Spleen (tissue), 13 donors: ENCODE measurements around the gene TCP10L. TPM values are rescaled to one million over a fixed set of nuclear protein-coding genes. Genes with fewer than 3 reads are reported as not detected.
"Not testable (repeated sequence)": the region's sequence is repeated elsewhere in the genome, so short reads cannot be mapped to it uniquely, and the experiment has no call there.

Source experiments
- DNase-seq: peaks from one replicate; pipeline ENCODE4 v3.0.0-alpha.2; 2020
- H3K27ac ChIP-seq, 8 donors: fragments of 200-600 bp; sonication (generic) in 7 of 8; 1 replicate in 4 of 8; 2 replicates in 4 of 8; pipeline versions ENCODE4 v1.5.0 to v1.8.0; 2016 to 2021; ENCODE audit warnings: inconsistent platforms in 4 of 8, mild to moderate bottlenecking in 4 of 8, moderate library complexity in 1 of 8
- H3K27me3 ChIP-seq, 7 donors: fragments of 200-600 bp; sonication (generic) in 6 of 7; replicated peaks in 1 of 7; 1 replicate in 4 of 7; 2 replicates in 3 of 7; pipeline versions ENCODE4 v1.5.0 to v1.8.0; 2016 to 2021; ENCODE audit warnings: inconsistent platforms in 3 of 7, mild to moderate bottlenecking in 1 of 7
- H3K36me3 ChIP-seq, 6 donors: fragments of 200-600 bp; sonication (generic) in 5 of 6; 1 replicate in 4 of 6; 2 replicates in 2 of 6; pipeline versions ENCODE4 v1.5.0 to v1.8.0; 2016 to 2021; ENCODE audit warnings: inconsistent platforms in 2 of 6
- H3K4me1 ChIP-seq, 6 donors: fragments of 200-600 bp; sonication (generic) in 5 of 6; 1 replicate in 3 of 6; 2 replicates in 3 of 6; pipeline versions ENCODE4 v1.5.0 to v1.8.0; 2016 to 2021; ENCODE audit warnings: inconsistent platforms in 3 of 6
- H3K4me3 ChIP-seq, 8 donors: fragments of 200-600 bp; sonication (generic) in 7 of 8; 1 replicate in 4 of 8; 2 replicates in 4 of 8; pipeline versions ENCODE4 v1.5.0 to v1.8.0; 2016 to 2021; ENCODE audit warnings: inconsistent platforms in 4 of 8, mild to moderate bottlenecking in 4 of 8, moderate library complexity in 2 of 8
- H3K9me3 ChIP-seq, 8 donors: fragments of 200-600 bp; sonication (generic) in 7 of 8; 1 replicate in 4 of 8; 2 replicates in 4 of 8; pipeline versions ENCODE4 v1.5.0 to v1.8.0; 2016 to 2021; ENCODE audit warnings: inconsistent platforms in 4 of 8
- CTCF ChIP-seq, 11 experiments: fragments of 200-600 bp in 7 of 11; fragments of 450-650 bp in 4 of 11; sonication (generic) in 4 of 11; IDR thresholded peaks in 8 of 11; conservative IDR thresholded peaks in 3 of 11; 1 replicate in 7 of 11; 2 replicates in 4 of 11; pipeline versions ENCODE4 v1.4.0 to v1.8.0; 2016 to 2021; ENCODE audit warnings: antibody characterized with exemption in 11 of 11, inconsistent platforms in 4 of 11, mild to moderate bottlenecking in 1 of 11
- POLR2A ChIP-seq, 3 donors: fragments of 450-650 bp; IDR thresholded peaks; one replicate each; pipeline ENCODE4 v1.5.1; 2017; ENCODE audit warnings: antibody characterized with exemption in 3 of 3, mild to moderate bottlenecking in 1 of 3
- POLR2AphosphoS5 ChIP-seq, 3 donors: sonication (generic); formaldehyde crosslinking; IDR thresholded peaks; one replicate each; pipeline ENCODE4 v1.5.1; 2017; ENCODE audit warnings: antibody characterized with exemption in 3 of 3
- WGBS, 5 donors: extraction: QIAGEN DNeasy Blood & Tissue Kit in 3 of 5; methylation state at CpG; one replicate each; pipeline versions ENCODE4 v1.1.5 to v1.1.7; 2013 to 2018; 5-methylcytosine and 5-hydroxymethylcytosine counted together
- intact Hi-C: fragments of 100-400 bp; cut with DNase I; formaldehyde crosslinking; loops from one replicate; pipeline ENCODE4 v1.15.0; 2023; ENCODE audit warnings: low total_unique reads
- long read RNA-seq, 2 donors: transcript quantifications; one replicate each; lab custom pipeline, GENCODE V29; 2026
- polyA plus RNA-seq, 3 donors: library from polyadenylated mRNA; stranded (reverse); fragments of 200-250 nt; gene quantifications; one replicate each; pipeline ENCODE4 v1.2.1, GENCODE V29; 2013
- total RNA-seq, 7 donors: library from RNA; depleted of rRNA in 3 of 7; stranded (reverse); fragments of >200 nt in 3 of 7; fragmentation: NEBNext Ultra II Directional in 4 of 7; extraction: Animal tissue kit (Norgen Biotek cat#: 25700) in 4 of 7; gene quantifications; one replicate each; pipeline versions ENCODE4 v1.1.0 to v1.2.1, GENCODE V29; 2016 to 2021
- donor health status: healthy with polysubstance abuse.
- donor health status: DM: no; HTN: no; CAD: no; lungs with moderate emphysema.
- donor health status: DM: no; HTN: no; CAD: no.
- donor health status: Bipolar disorder and iron deficiency.
- donor health status: healthy.
- donor health status: DM: no; HTN: no; CAD: no.
- donor health status: DM: yes; HTN: yes; CAD: no.

Gene TCP10L
- 1 to 10 TPM in 2 of 7 donors, under 1 TPM in 3, not detected in 2; 0.42 to 1.6 (median 0.70) TPM for total RNA-seq
- polyA plus RNA-seq, result 1 to 10 TPM in 1 of 3 donors, under 1 TPM in 2; 0.49 to 1.1 (median 0.58) TPM
- long read RNA-seq, donor 1, result 0 reads
- long read RNA-seq, donor 2, result 0 reads

GRCh38 chr21:32585042-32585710, at the start of gene TCP10L:
TCP10L (minus strand) TSS chr21:32585523; CDS start chr21:32584304, 1,219 bp downstream.
- Histone ChIP-seq H3K27ac (no peak within 1 kb of the TSS), H3K4me1 (no peaks in the 10 kb centered on the region), H3K27me3 (no peaks in the 10 kb centered on the region), H3K4me3 (no peak within 1 kb of the TSS), H3K9me3 (no peaks in the 10 kb centered on the region), H3K36me3 (no peaks in the 10 kb centered on the region)
- intact Hi-C loops, result no loop called here
- 73 to 87% (median 81%) methylated on average over 17 of the region's 17 CpGs for WGBS, 5 donors
- TF ChIP-seq POLR2A (IDR thresholded peaks at IDR 0.05), result no peak
- no peak for TF ChIP-seq CTCF (IDR thresholded peaks at IDR 0.05 in 8 of 11, conservative IDR thresholded peaks at IDR 0.05 in 3 of 11)
- TF ChIP-seq POLR2AphosphoS5 (IDR thresholded peaks at IDR 0.05), result no peak
- DNase-seq, result no peak

GRCh38 chr21:32626621-32627196, 41.4 kb upstream of the TCP10L start:
- Histone ChIP-seq H3K4me3 (no peak overlapping the region), H3K4me1 (no peaks in the 10 kb centered on the region), H3K27ac (no peak overlapping the region), H3K36me3 (peaks cover 0 to 36% (median 19%) of the 10 kb centered on the region in 6 donors), H3K9me3 (peaks cover 0 to 6% (median 2%) of the 10 kb centered on the region in 8 donors), H3K27me3 (peaks cover 0 to 5% (median 0%) of the 10 kb centered on the region in 7 donors)
- DNase-seq, result no peak
- TF ChIP-seq POLR2A (IDR thresholded peaks at IDR 0.05), result no peak
- TF ChIP-seq POLR2AphosphoS5 (IDR thresholded peaks at IDR 0.05), result no peak
- TF ChIP-seq CTCF (IDR thresholded peaks at IDR 0.05 in 8 of 11, conservative IDR thresholded peaks at IDR 0.05 in 3 of 11), result no peak
- intact Hi-C loops, result no loop called here
- 90 to 98% (median 95%) methylated on average over 3 of the region's 3 CpGs for whole genome bisulfite sequencing, 5 donors

- H3K27ac ChIP-seq, H3K9me3 ChIP-seq, H3K36me3 ChIP-seq, intact Hi-C loops, H3K4me3 ChIP-seq, H3K4me1 ChIP-seq, DNase-seq: not testable (repeated sequence)
- H3K27me3 ChIP-seq, result peaks cover 0 to 17% (median 0%) of the 10 kb centered on the region in 7 donors
- WGBS, 5 donors, result 72 to 95% (median 78%) methylated on average over 6 of the region's 6 CpGs
Measured at GRCh38 chr21:32618218-32618617, 32.9 kb upstream of the TCP10L start.

GRCh38 chr21:32613436-32614043, 28.2 kb upstream of the TCP10L start:
- no peak for DNase-seq
- peaks cover 0 to 15% (median 10%) of the 10 kb centered on the region in 6 donors for H3K36me3 ChIP-seq
- 79 to 80% (median 79%) methylated on average over 16 of the region's 16 CpGs for WGBS, 5 donors
- H3K9me3 ChIP-seq, result no peaks in the 10 kb centered on the region
- TF ChIP-seq POLR2A (IDR thresholded peaks at IDR 0.05) (no peak), POLR2AphosphoS5 (IDR thresholded peaks at IDR 0.05) (no peak), CTCF (IDR thresholded peaks at IDR 0.05 in 8 of 11, conservative IDR thresholded peaks at IDR 0.05 in 3 of 11) (no peak)
- intact Hi-C loops, result no loop called here
- H3K27ac ChIP-seq, result peak overlapping the region in 7 of 8 donors; percentile 74 to 93 (median 88)
- H3K27me3 ChIP-seq, result no peaks in the 10 kb centered on the region
- peaks cover 0 to 37% (median 26%) of the 10 kb centered on the region in 6 donors for H3K4me1 ChIP-seq
- peak overlapping the region; percentile 87 to 100 (median 97) for H3K4me3 ChIP-seq
